ENCODE measurements around the gene SCYGR7. TPM values are rescaled to one million over a fixed set of nuclear protein-coding genes. Genes with fewer than 3 reads are reported as not detected.
A peak's percentile ranks its signal among the peaks of the same experiment; 100 is the strongest.

Gene SCYGR7
- polyA plus RNA-seq, 1 donor, result not detected

- no peak for DNase-seq (ENCODE audit: low read depth)
Observed at GRCh38 chr2:227759411-227760118, 31.4 kb downstream of the SCYGR7 start.

GRCh38 chr2:227761740-227762476, 33.8 kb downstream of the SCYGR7 start:
- DNase-seq (ENCODE audit: low read depth), result no peak

- peak; percentile 31 for DNase-seq (ENCODE audit: low read depth)
Observed at GRCh38 chr2:227765788-227766372, 37.7 kb downstream of the SCYGR7 start.

- DNase-seq (ENCODE audit: low read depth), result peak; percentile 54
Observed at GRCh38 chr2:227766373-227766883, 38.3 kb downstream of the SCYGR7 start.

- no peak for DNase-seq (ENCODE audit: low read depth)
Observed at GRCh38 chr2:227767830-227768229, 39.7 kb downstream of the SCYGR7 start.

- DNase-seq (ENCODE audit: low read depth), result no peak
Observed at GRCh38 chr2:227772197-227772661, 44.1 kb downstream of the SCYGR7 start.

GRCh38 chr2:227772932-227773331, 44.8 kb downstream of the SCYGR7 start:
- no peak for DNase-seq (ENCODE audit: low read depth)

- DNase-seq (ENCODE audit: low read depth), result no peak
Observed at GRCh38 chr2:227774011-227774624, 46.0 kb downstream of the SCYGR7 start.

- no peak for DNase-seq (ENCODE audit: low read depth)
Observed at GRCh38 chr2:227774895-227775842, 47.0 kb downstream of the SCYGR7 start.

Other genes starting within 250 kb of the SCYGR7 start
- gene SCYGR2, start 129.4 kb upstream of the SCYGR7 start, polyA plus RNA-seq (ENCODE audit: insufficient read length), result not detected
- not detected for gene SCYGR3, start 113.5 kb upstream of the SCYGR7 start, polyA plus RNA-seq (ENCODE audit: insufficient read length)
- not detected for gene SCYGR4, start 110.8 kb upstream of the SCYGR7 start, polyA plus RNA-seq (ENCODE audit: insufficient read length)
- not detected for gene SCYGR5, start 61.5 kb upstream of the SCYGR7 start, polyA plus RNA-seq (ENCODE audit: insufficient read length)
- 0.56 TPM for gene SLC19A3, start 10.3 kb upstream of the SCYGR7 start, polyA plus RNA-seq (ENCODE audit: insufficient read length)
- not detected for gene SCYGR6, start 3.6 kb upstream of the SCYGR7 start, polyA plus RNA-seq (ENCODE audit: insufficient read length)
- not detected for gene SCYGR8, start 17.6 kb downstream of the SCYGR7 start, polyA plus RNA-seq (ENCODE audit: insufficient read length)
- gene CCL20, start 85.5 kb downstream of the SCYGR7 start, polyA plus RNA-seq (ENCODE audit: insufficient read length), result 0.49 TPM
- 0.08 TPM for gene DAW1, start 143.3 kb downstream of the SCYGR7 start, polyA plus RNA-seq (ENCODE audit: insufficient read length)